ENCODE data around the gene SLC12A7. TPM values are rescaled to one million over a fixed set of nuclear protein-coding genes. Genes with fewer than 3 reads are reported as not detected.

The SLC12A7 gene
- total and polyA plus RNA-seq, 9 of the 15 experiments (the other 6 are each of a cell fraction or from before 2014, with no cell fraction given): 0.01 to 3.1 (median 0.56) TPM

DNA sequence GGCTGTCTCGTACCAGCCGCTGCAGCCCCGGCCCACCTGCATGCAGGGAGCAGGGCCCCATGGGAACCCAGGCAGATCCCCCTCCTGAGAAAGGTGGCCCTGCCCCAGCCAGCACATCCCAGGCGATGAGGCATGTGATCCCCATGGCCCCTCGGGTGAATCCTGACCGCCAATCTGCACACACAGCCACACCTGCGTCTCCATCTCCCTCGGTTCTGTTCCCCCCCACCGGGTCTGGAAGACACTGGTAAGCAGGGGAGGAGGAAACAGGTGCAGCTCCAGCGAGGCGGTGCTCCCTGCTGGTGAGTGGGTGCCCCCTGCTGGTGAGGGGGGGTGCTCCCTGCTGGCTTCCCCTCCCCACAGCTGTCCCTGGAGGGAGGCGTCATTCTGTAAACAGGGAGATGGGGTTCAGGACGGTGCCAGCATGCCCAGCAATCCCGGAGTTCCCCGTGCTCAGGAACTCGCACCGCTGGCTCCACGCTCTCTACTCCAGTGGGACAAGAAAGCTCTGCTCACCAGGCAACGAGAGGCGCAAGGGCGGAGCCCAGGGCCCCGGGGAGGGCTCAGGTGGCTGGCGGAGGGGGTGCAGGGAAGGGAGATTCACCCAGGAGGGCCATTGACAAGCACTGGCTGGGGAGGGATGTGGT, 28.4 kb upstream of the SLC12A7 start (continued):
- TF ChIP-seq ZNF3 (CRISPR knock-in tag; IDR thresholded peaks at IDR 0.05) (no peak), GABPB2 (CRISPR knock-in tag; conservative IDR thresholded peaks at IDR 0.05) (no peak), ZSCAN29 (IDR thresholded peaks at IDR 0.05) (no peak), ZNF507 (tag; conservative IDR thresholded peaks at IDR 0.05) (no peak), ZNF324 (CRISPR knock-in tag; IDR thresholded peaks at IDR 0.05) (no peak), SMAD1 (IDR thresholded peaks at IDR 0.05; ENCODE audit: low read depth, low read length, partially characterized antibody) (no peak), NFXL1 (CRISPR knock-in tag; IDR thresholded peaks at IDR 0.05) (no peak), CBFB (CRISPR knock-in tag; IDR thresholded peaks at IDR 0.05) (no peak), ZNF124 (CRISPR knock-in tag; IDR thresholded peaks at IDR 0.05) (no peak), ZNF274 (IDR thresholded peaks at IDR 0.05; ENCODE audit: borderline replicate concordance, low read depth, low read length) (no peak), ZNF140 (CRISPR knock-in tag; IDR thresholded peaks at IDR 0.05) (no peak), TAF7 (tag; IDR thresholded peaks at IDR 0.05) (no peak), ZNF311 (CRISPR knock-in tag; IDR thresholded peaks at IDR 0.05) (no peak)
- TF ChIP-seq, protein P1, sequence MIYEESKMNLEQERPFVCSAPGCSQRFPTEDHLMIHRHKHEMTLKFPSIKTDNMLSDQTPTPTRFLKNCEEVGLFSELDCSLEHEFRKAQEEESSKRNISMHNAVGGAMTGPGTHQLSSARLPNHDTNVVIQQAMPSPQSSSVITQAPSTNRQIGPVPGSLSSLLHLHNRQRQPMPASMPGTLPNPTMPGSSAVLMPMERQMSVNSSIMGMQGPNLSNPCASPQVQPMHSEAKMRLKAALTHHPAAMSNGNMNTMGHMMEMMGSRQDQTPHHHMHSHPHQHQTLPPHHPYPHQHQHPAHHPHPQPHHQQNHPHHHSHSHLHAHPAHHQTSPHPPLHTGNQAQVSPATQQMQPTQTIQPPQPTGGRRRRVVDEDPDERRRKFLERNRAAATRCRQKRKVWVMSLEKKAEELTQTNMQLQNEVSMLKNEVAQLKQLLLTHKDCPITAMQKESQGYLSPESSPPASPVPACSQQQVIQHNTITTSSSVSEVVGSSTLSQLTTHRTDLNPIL (CRISPR knock-in tag; IDR thresholded peaks at IDR 0.05): no peak
- TF ChIP-seq, protein P2, sequence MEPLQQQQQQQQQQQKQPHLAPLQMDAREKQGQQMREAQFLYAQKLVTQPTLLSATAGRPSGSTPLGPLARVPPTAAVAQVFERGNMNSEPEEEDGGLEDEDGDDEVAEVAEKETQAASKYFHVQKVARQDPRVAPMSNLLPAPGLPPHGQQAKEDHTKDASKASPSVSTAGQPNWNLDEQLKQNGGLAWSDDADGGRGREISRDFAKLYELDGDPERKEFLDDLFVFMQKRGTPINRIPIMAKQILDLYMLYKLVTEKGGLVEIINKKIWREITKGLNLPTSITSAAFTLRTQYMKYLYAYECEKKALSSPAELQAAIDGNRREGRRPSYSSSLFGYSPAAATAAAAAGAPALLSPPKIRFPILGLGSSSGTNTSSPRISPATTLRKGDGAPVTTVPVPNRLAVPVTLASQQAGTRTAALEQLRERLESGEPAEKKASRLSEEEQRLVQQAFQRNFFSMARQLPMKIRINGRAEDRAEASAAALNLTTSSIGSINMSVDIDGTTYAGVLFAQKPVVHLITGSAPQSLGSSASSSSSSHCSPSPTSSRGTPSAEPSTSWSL (CRISPR knock-in tag; IDR thresholded peaks at IDR 0.05; ENCODE audit: borderline replicate concordance): no peak
- TF ChIP-seq, protein P3, sequence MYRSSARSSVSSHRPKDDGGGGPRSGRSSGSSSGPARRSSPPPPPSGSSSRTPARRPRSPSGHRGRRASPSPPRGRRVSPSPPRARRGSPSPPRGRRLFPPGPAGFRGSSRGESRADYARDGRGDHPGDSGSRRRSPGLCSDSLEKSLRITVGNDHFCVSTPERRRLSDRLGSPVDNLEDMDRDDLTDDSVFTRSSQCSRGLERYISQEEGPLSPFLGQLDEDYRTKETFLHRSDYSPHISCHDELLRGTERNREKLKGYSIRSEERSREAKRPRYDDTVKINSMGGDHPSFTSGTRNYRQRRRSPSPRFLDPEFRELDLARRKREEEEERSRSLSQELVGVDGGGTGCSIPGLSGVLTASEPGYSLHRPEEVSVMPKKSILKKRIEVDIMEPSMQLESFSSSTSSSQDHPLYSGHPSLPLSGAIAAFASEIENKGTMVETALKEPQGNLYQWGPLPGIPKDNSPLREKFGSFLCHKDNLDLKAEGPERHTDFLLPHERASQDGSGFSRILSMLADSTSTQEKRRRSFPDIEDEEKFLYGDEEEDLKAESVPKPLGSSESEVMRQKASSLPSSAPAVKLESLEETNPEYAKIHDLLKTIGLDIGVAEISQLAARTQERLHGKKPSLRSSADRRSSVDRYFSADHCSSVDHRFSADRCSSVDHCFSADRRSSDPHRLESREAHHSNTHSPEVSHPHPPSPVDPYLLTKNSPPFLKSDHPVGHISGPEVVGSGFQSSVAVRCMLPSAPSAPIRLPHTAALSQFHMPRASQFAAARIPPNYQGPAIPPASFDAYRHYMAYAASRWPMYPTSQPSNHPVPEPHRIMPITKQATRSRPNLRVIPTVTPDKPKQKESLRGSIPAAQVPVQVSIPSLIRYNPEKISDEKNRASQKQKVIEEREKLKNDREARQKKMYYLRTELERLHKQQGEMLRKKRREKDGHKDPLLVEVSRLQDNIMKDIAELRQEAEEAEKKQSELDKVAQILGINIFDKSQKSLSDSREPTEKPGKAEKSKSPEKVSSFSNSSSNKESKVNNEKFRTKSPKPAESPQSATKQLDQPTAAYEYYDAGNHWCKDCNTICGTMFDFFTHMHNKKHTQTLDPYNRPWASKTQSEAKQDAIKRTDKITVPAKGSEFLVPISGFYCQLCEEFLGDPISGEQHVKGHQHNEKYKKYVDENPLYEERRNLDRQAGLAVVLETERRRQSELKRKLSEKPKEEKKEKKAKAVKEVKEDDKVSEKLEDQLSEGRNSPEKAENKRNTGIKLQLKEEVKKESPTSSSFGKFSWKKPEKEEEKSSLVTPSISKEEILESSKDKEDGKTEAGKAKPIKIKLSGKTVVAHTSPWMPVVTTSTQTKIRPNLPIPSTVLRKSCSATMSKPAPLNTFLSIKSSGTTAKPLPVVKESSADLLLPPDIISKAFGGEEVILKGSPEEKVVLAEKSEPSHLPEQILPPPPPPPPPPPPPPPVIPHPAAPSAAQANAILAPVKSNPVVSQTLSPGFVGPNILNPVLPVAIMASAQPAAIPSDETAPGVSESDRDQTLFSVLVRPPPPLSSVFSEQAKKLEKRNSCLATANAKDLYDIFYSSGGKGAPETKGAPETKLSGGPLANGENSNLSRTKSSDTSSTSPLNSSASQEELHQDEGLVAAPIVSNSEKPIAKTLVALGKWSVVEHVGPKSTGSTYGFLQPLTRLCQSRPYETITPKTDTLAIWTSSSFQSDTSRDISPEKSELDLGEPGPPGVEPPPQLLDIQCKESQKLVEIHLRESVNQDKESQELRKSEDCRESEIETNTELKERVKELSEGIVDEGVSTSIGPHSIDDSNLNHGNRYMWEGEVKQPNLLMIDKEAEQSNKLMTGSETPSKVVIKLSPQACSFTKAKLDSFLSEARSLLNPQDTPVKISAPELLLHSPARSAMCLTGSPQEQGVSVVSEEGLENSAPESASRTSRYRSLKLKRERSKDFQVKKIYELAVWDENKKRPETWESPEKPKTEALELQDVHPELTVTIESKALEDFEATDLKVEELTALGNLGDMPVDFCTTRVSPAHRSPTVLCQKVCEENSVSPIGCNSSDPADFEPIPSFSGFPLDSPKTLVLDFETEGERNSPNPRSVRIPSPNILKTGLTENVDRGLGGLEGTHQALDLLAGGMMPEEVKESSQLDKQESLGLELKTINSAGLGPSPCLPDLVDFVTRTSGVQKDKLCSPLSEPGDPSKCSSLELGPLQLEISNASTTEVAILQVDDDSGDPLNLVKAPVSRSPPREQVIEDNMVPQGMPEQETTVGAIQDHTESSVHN (IDR thresholded peaks at IDR 0.05; ENCODE audit: borderline replicate concordance in 1 of 2, low read depth in 1 of 2): no peak
- TF ChIP-seq, protein P4, sequence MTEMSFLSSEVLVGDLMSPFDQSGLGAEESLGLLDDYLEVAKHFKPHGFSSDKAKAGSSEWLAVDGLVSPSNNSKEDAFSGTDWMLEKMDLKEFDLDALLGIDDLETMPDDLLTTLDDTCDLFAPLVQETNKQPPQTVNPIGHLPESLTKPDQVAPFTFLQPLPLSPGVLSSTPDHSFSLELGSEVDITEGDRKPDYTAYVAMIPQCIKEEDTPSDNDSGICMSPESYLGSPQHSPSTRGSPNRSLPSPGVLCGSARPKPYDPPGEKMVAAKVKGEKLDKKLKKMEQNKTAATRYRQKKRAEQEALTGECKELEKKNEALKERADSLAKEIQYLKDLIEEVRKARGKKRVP (CRISPR knock-in tag; IDR thresholded peaks at IDR 0.05): no peak

Measured in K562 (cell line).